ENCODE data around the gene RAB31. TPM values are rescaled to one million over a fixed set of nuclear protein-coding genes. Genes with fewer than 3 reads are reported as not detected.

The RAB31 gene
- total and polyA plus RNA-seq, 2 of the 13 experiments (the other 11 are each of a cell fraction or from before 2014, with no cell fraction given): 1.1 to 1.7 TPM

GRCh38 chr18:9868857-9869714 is 161.0 kb downstream of the RAB31 start:
- TF ChIP-seq ZNF503 (CRISPR knock-in tag; IDR thresholded peaks at IDR 0.05) (no peak), CEBPG (CRISPR knock-in tag; IDR thresholded peaks at IDR 0.05) (no peak), ZNF44 (CRISPR knock-in tag; IDR thresholded peaks at IDR 0.05) (no peak), ZNF629 (CRISPR knock-in tag; conservative IDR thresholded peaks at IDR 0.05) (no peak), ELF4 (CRISPR knock-in tag; IDR thresholded peaks at IDR 0.05; ENCODE audit: borderline replicate concordance) (no peak), ZMAT5 (CRISPR knock-in tag; IDR thresholded peaks at IDR 0.05; ENCODE audit: borderline replicate concordance, low read depth) (no peak), ZNF484 (CRISPR knock-in tag; IDR thresholded peaks at IDR 0.05; ENCODE audit: borderline replicate concordance, low read depth) (no peak), ZNF572 (CRISPR knock-in tag; IDR thresholded peaks at IDR 0.05) (no peak), ZNF33B (CRISPR knock-in tag; IDR thresholded peaks at IDR 0.05) (no peak), ARNT2 (CRISPR knock-in tag; IDR thresholded peaks at IDR 0.05; ENCODE audit: low read depth) (no peak)
- no peak overlapping the region for H3K4me3 ChIP-seq (replicated peaks in 1 of 3; ENCODE audit: insufficient read depth in 1 of 3, low read depth in 2 of 3, low read length in 3 of 3)
- peak overlapping the region; percentile 51 for H3K27ac ChIP-seq (ENCODE audit: extremely low read length, insufficient read depth, low read length)
- intact Hi-C loops (cut with micrococcal nuclease; ENCODE audit: unreplicated experiment) (no loop called here), in situ Hi-C loops (cut with HindIII; ENCODE audit: extremely low pct_ligation_motif_present, low pct_unique_long_range_greater_than_20kb) (no loop called here)
- H4K20me1 ChIP-seq (ENCODE audit: insufficient read depth, low read length): no peaks in the 10 kb centered on the region
- H3K27me3 ChIP-seq (ENCODE audit: control insufficient read depth in 1 of 2, insufficient read depth in 2 of 2, low read length in 2 of 2): no peaks in the 10 kb centered on the region; a peak in 1 of 5 replicates
- H2AFZ ChIP-seq (ENCODE audit: low read length): no peak overlapping the region
- H3K9ac ChIP-seq (ENCODE audit: insufficient read depth, low read depth, low read length): no peak overlapping the region
- H3K79me2 ChIP-seq (ENCODE audit: insufficient read depth, low read length): no peaks in the 10 kb centered on the region
- peaks cover 15% of the 10 kb centered on the region for H3K9me3 ChIP-seq (ENCODE audit: low read length)
- no peak for DNase-seq (ENCODE audit: low spot score)
- ChIA-PET CTCF (ENCODE audit: low intra/inter-chr PET ratio, low total read pairs) (no interaction called here), POLR2A (interaction anchor here (0.8 to 2.3 kb wide), 7 partner anchors 15 to 66 kb away, joined by 3 to 19 read pairs (median 8); partner anchors contain the start of genes TXNDC2 and VAPA)
- H3K36me3 ChIP-seq (replicated peaks in 1 of 2; ENCODE audit: control insufficient read depth in 1 of 2, insufficient read depth in 2 of 2, low read length in 2 of 2): no peaks in the 10 kb centered on the region
- WGBS (ENCODE audit: low lambda C conversion rate): 81% methylated on average over 6 of the region's 6 CpGs
- no TSS peak for BruUV-seq (replicated peaks)
- peaks cover 29% of the 10 kb centered on the region for H3K4me1 ChIP-seq (ENCODE audit: insufficient read depth, low read length)
- FAIRE-seq: no peak
- no peak; the same call in 2 of the 3 replicates for ATAC-seq
- peak overlapping the region; percentile 39; the same call in 1 of the 2 replicates for H3K4me2 ChIP-seq (ENCODE audit: low read depth, low read length)
